KOPT-K1 (cell line): ENCODE results near the gene NELL2.
"Not testable (repeated sequence)": the region's sequence is repeated elsewhere in the genome, so short reads cannot be mapped to it uniquely, and the experiment has no call there.

Experiments
- H3K27ac ChIP-seq: fragments of 200-600 bp; sonication (generic); 2 replicates; pipeline ENCODE4 v1.5.1; 2016; ENCODE audit warnings: antibody characterized with exemption, mild to moderate bottlenecking, low read depth, low read length; ENCODE audit not compliant: poor library complexity, severe bottlenecking
- H3K36me3 ChIP-seq: fragments of 200-600 bp; sonication (generic); 2 replicates; pipeline ENCODE4 v1.5.1; 2017; ENCODE audit warnings: antibody characterized with exemption, mild to moderate bottlenecking, low read length, moderate library complexity; ENCODE audit not compliant: insufficient read depth
- H3K9me3 ChIP-seq: fragments of 200-600 bp; sonication (generic); 2 replicates; pipeline ENCODE4 v1.5.1; 2017; ENCODE audit warnings: antibody characterized with exemption, low read length, mild to moderate bottlenecking; ENCODE audit not compliant: insufficient read depth, poor library complexity, severe bottlenecking

NELL2 gene

GRCh38 chr12:44709166-44709565 lies 166.9 kb downstream of the NELL2 start:
- H3K27ac ChIP-seq: no peak overlapping the region
- no peaks in the 10 kb centered on the region for H3K36me3 ChIP-seq
- no peaks in the 10 kb centered on the region for H3K9me3 ChIP-seq

DNA sequence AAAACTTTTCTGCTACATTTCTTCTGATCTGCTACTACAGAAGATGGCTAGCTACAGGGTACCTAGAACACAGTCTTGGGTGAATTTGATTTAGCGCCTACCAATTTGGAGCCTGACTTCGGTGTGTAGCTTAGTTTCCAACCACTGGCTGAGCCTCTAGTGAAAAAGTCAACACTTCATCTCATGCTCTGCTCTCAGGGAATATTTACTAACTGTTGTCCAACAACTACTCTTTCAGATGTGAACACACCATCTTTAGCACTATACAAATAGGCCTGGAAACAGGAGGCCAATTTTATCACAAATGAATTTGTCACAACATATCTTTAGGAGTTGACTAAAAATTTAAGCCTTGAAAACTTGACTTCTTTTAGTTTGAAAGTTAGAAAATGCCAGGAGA lies 167.9 kb downstream of the NELL2 start:
- Histone ChIP-seq H3K9me3 (no peaks in the 10 kb centered on the region), H3K36me3 (no peaks in the 10 kb centered on the region), H3K27ac (no peak overlapping the region)

DNA sequence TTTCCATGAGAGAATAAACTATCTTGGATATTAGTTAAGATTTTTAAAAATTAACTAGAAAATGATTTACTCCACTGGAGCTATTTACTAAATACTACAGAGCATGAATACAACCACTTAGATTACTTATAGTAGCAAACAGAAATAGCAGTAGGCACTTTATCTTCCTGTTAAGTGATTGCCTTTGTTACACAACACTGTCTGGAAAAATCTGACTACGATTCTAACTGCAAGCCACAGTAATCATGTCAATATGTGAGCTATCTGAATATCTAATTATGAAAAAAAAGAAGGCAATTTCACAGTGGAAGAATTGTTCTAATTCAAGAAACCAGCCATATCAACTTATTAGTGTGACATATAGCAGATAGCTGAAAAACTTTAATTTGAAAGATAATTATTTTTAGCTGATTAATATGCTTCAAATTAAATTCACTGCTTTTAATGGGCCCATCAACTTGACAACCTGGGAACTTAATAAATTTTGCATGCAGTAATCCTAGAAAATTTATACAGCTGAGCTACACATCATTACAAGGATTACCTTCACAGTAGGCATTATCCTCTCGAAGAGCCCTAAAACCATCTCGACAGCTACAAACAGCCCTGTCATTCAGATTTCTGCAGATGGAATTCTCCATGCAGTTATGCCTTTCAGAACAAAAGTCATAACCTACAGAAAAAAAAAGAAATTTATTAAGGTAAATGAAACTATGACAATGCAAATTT lies 172.8 kb downstream of the NELL2 start:
- Histone ChIP-seq H3K36me3 (no peaks in the 10 kb centered on the region), H3K9me3 (no peaks in the 10 kb centered on the region), H3K27ac (no peak overlapping the region)

GRCh38 chr12:44697511-44697910 lies 178.6 kb downstream of the NELL2 start:
- no peak overlapping the region for H3K27ac ChIP-seq
- H3K9me3 ChIP-seq: no peaks in the 10 kb centered on the region
- H3K36me3 ChIP-seq: no peaks in the 10 kb centered on the region

DNA sequence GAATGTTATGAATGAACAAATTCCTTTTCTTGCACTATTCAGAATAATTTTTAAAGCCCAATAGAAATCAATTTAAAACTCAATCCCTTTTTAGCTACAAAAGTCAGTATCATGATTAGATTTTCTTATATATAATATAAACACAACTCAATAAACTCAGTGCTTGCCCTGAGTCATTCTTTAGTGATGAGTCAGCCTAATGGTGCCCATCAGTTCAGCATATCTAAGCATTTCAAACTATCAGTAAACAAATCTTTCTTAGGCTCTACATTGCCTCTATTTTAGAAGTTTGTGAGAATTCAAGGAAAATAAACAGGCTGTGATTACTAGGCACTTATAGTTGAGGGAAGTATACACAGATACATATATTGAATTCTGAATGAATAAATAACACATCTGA lies 179.6 kb downstream of the NELL2 start:
- Histone ChIP-seq H3K27ac (no peak overlapping the region), H3K36me3 (no peaks in the 10 kb centered on the region), H3K9me3 (no peaks in the 10 kb centered on the region)

GRCh38 chr12:44694017-44694416 lies 182.1 kb downstream of the NELL2 start:
- H3K36me3 ChIP-seq: no peaks in the 10 kb centered on the region
- no peaks in the 10 kb centered on the region for H3K9me3 ChIP-seq
- H3K27ac ChIP-seq: no peak overlapping the region

GRCh38 chr12:44689587-44689986 lies 186.5 kb downstream of the NELL2 start:
- Histone ChIP-seq H3K36me3 (no peaks in the 10 kb centered on the region), H3K9me3 (no peaks in the 10 kb centered on the region), H3K27ac (no peak overlapping the region)

DNA sequence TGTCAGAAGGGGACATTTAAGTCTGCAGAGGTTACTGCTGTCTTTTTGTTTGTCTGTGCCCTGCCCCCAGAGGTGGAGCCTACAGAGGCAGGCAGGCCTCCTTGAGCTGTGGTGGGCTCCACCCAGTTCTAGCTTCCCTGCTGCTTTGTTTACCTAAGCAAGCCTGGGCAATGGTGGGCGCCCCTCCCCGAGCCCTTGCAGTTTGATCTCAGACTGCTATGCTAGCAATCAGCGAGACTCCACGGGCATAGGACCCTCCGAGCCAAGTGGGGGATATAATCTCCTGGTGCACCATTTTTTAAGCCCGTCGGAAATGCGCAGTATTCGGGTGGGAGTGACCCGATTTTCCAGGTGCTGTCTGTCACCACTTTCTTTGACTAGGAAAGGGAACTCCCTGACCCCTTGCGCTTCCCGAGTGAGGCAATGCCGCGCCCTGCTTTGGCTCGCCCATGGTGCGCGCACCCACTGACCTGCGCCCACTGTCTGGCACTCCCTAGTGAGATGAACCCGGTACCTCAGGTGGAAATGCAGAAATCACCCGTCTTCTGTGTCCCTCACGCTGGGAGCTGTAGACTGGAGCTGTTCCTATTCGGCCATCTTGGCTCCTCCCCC lies 189.2 kb downstream of the NELL2 start:
- not testable (repeated sequence) for H3K9me3 ChIP-seq, H3K27ac ChIP-seq, H3K36me3 ChIP-seq

- Histone ChIP-seq H3K9me3 (no peaks in the 10 kb centered on the region), H3K27ac (no peak overlapping the region), H3K36me3 (no peaks in the 10 kb centered on the region)
Measured at GRCh38 chr12:44677724-44678123, 198.4 kb downstream of the NELL2 start.

DNA sequence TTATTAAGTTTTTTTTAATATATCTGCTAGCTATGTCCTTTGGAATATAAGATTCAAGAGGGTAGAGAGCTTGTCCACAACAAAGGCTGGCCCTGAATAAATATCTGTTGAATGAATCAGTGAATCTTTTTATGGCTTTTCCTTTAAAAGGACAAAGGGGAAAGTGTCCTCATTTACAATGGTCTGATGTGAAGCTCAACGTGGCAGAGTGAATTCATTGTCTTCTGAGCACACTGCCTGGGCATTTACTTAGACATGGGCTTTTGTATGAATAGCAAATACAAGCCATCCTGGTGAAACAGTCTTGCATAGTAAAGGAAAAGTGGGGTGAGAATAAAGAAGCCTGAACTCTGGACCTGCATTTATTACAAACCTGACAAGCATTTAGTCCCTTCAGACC lies 201.2 kb downstream of the NELL2 start:
- H3K36me3 ChIP-seq: no peaks in the 10 kb centered on the region
- H3K27ac ChIP-seq: no peak overlapping the region
- no peaks in the 10 kb centered on the region for H3K9me3 ChIP-seq

DNA sequence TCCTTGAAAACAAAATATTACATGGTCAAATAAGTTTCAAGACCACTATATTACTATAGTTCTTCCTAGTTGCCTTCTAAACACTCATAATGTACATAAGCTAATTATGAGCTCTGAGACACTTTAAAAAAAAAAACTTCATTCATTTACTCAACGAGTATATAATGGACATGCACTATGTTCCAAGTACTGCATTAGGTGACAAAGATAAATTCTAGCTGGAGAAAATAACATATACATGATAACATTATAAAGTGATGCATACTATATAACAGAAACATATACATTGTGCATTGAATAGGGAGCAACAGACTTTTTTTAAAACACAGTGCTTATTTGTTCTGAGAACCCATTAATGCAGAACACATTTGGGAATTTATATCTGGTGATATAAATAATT lies 202.3 kb downstream of the NELL2 start:
- H3K9me3 ChIP-seq: no peaks in the 10 kb centered on the region
- no peak overlapping the region for H3K27ac ChIP-seq
- no peaks in the 10 kb centered on the region for H3K36me3 ChIP-seq

GRCh38 chr12:44672042-44672441 lies 204.1 kb downstream of the NELL2 start:
- Histone ChIP-seq H3K36me3 (no peaks in the 10 kb centered on the region), H3K9me3 (no peaks in the 10 kb centered on the region), H3K27ac (no peak overlapping the region)

DNA sequence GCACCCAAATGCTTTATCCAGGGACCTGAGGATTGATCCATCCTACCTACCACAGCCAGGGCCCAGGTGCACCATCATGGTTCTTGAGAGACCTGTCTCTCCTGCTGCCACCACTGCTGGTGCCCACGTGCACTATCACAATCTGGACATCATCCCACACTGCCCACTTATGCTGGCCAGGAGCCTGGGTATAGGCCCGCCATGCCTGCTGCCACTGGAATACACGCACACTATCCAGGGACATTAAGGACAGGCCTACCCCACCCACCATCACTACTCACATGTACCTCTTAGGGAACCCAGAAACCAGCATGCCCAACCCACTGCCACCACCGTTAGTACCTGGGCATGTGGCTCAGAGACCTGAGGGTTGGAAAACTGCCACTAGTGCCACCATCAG lies 207.7 kb downstream of the NELL2 start:
- Histone ChIP-seq H3K36me3 (no peaks in the 10 kb centered on the region), H3K9me3 (no peaks in the 10 kb centered on the region), H3K27ac (no peak overlapping the region)

DNA sequence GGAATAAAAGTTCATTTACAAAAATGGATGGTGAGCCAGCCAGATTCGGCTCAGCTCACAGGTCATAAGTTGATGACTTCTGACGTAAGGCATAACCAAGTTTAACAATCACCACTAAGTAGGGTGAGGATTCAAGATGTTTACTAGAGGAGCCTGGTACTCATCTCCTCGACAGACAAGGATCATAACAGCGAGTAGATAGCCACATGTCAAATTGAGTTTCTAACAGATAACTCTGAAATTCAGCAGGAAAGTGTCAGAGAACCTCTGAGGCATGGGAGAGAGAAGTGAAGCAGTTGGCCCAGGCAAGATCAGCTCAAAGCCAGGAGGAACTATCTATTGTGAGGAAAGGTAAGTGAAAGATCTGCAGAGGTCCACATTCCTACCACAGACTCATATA lies 208.7 kb downstream of the NELL2 start:
- Histone ChIP-seq H3K27ac (no peak overlapping the region), H3K36me3 (no peaks in the 10 kb centered on the region), H3K9me3 (no peaks in the 10 kb centered on the region)

- H3K27ac ChIP-seq: no peak overlapping the region
Measured at GRCh38 chr12:44663291-44663690, 212.8 kb downstream of the NELL2 start.

DNA sequence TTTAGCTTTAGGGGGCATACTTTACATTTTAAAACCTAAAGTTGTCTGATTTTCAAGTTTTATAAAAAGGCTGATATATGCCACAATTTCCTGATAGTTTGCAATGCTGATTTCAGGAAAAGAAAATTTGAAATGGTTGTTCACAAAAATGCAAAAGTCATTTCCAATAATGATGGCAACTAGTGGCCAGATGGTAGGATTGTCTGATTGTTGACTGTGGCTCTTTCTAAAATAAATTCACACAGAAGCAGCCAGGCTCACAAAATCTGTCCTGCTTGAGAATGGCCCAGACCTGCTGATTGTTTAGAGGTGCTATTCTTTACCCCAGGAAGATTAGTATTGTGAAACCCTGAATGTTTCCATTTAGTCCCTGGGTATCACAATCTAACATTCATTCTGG lies 220.3 kb downstream of the NELL2 start:
- H3K9me3 ChIP-seq: no peaks in the 10 kb centered on the region
- no peaks in the 10 kb centered on the region for H3K36me3 ChIP-seq

More at GRCh38 chr12:44663291-44663690, 212.8 kb downstream of the NELL2 start:
- Histone ChIP-seq H3K9me3 (no peaks in the 10 kb centered on the region), H3K36me3 (no peaks in the 10 kb centered on the region)

More for the DNA sequence above, 220.3 kb downstream of the NELL2 start:
- H3K27ac ChIP-seq: no peak overlapping the region
